22Rv1 (cell line): Measurements from ENCODE around the gene SBNO2.

Experiments used
- CTCF ChIP-seq: fragments of 450-650 bp; IDR thresholded peaks from 2 replicates; pipeline ENCODE4 v1.5.1; 2017; ENCODE audit warnings: mild to moderate bottlenecking
- ZFX ChIP-seq: fragments of 450-650 bp; IDR thresholded peaks from 2 replicates; pipeline ENCODE4 v1.6.1; 2017; ENCODE audit warnings: antibody characterized with exemption, borderline replicate concordance

- TF ChIP-seq ZFX, result no peak
- TF ChIP-seq CTCF, result no peak
These were observed 65.6 kb downstream of the SBNO2 start for GRCh38 chr19:1108291-1109031.
